WTC11 (cell line): ENCODE results near the gene YDJC. TPM values are rescaled to one million over a fixed set of nuclear protein-coding genes. Genes with fewer than 3 reads are reported as not detected.

Experiments used
- ATAC-seq: fragments of 200-7000 bp; cut with Tn5 transposase; 2 replicates; pipeline ENCODE4 v1.10.0; 2021; ENCODE audit warnings: mild to moderate bottlenecking, moderate library complexity
- CTCF ChIA-PET: fragments of 300-600 bp; sonication (Branson Sonifier 250); formaldehyde crosslinking; loops from one replicate; lab custom pipeline; 2021; ENCODE audit warnings: antibody characterized with exemption; lab: Charles Lee
- POLR2A ChIA-PET: fragments of 350-600 bp; sonication (Branson Sonifier 250); formaldehyde crosslinking; loops from one replicate; lab custom pipeline; 2021; ENCODE audit warnings: antibody characterized with exemption; lab: Charles Lee
- DNase-seq: peaks from one replicate; pipeline ENCODE4 v3.0.0; 2021; ENCODE audit warnings: low spot score
- H3K27ac Mint-ChIP-seq: 2 replicates; pipeline ENCODE4 v1.8.0; 2021; ENCODE audit warnings: mixed read lengths
- H3K27me3 Mint-ChIP-seq: 2 replicates; pipeline ENCODE4 v1.8.0; 2021; ENCODE audit warnings: low read depth, mild to moderate bottlenecking, moderate library complexity, mixed read lengths
- H3K36me3 Mint-ChIP-seq: 2 replicates; pipeline ENCODE4 v1.8.0; 2021; ENCODE audit warnings: mixed read lengths
- H3K4me1 Mint-ChIP-seq: 2 replicates; pipeline ENCODE4 v1.8.0; 2022; ENCODE audit warnings: mixed read lengths
- H3K4me3 Mint-ChIP-seq: 2 replicates; pipeline ENCODE4 v1.8.0; 2021; ENCODE audit warnings: mild to moderate bottlenecking, moderate library complexity, mixed read lengths
- H3K9me3 Mint-ChIP-seq: 2 replicates; pipeline ENCODE4 v1.8.0; 2021; ENCODE audit warnings: mixed read lengths
- AFF4 ChIP-seq: sonication (generic); formaldehyde crosslinking; IDR thresholded peaks from 2 replicates; pipeline ENCODE4 v1.8.1; 2023; ENCODE audit warnings: mild to moderate bottlenecking, missing genetic modification reagents, borderline replicate concordance
- AR ChIP-seq: fragments of 250-450 bp; sonication (Bioruptor Pico); IDR thresholded peaks from 2 replicates; pipeline ENCODE4 v1.9.0; 2021; ENCODE audit warnings: mild to moderate bottlenecking
- ETV6 ChIP-seq: sonication (generic); formaldehyde crosslinking; IDR thresholded peaks from 2 replicates; pipeline ENCODE4 v1.8.1; 2022; ENCODE audit warnings: mild to moderate bottlenecking, missing genetic modification reagents
- FOXK1 ChIP-seq: sonication (generic); formaldehyde crosslinking; IDR thresholded peaks from 2 replicates; pipeline ENCODE4 v1.8.0; 2022; ENCODE audit warnings: mild to moderate bottlenecking, moderate library complexity, missing genetic modification reagents
- GABPB1 ChIP-seq: sonication (generic); formaldehyde crosslinking; IDR thresholded peaks from 2 replicates; pipeline ENCODE4 v1.8.1; 2023; ENCODE audit warnings: mild to moderate bottlenecking, missing genetic modification reagents
- GTF2I ChIP-seq: fragments of 250-450 bp; sonication (Bioruptor Pico); conservative IDR thresholded peaks from 2 replicates; pipeline ENCODE4 v1.4.0; 2021; ENCODE audit warnings: mild to moderate bottlenecking
- JUN ChIP-seq: sonication (generic); formaldehyde crosslinking; IDR thresholded peaks from 2 replicates; pipeline ENCODE4 v1.8.0; 2023; ENCODE audit warnings: mild to moderate bottlenecking, missing genetic modification reagents
- MLX ChIP-seq: sonication (generic); formaldehyde crosslinking; IDR thresholded peaks from 2 replicates; pipeline ENCODE4 v1.8.1; 2023; ENCODE audit warnings: mild to moderate bottlenecking, missing genetic modification reagents, moderate library complexity
- MYBL2 ChIP-seq: sonication (generic); formaldehyde crosslinking; IDR thresholded peaks from 2 replicates; pipeline ENCODE4 v1.8.1; 2023; ENCODE audit warnings: mild to moderate bottlenecking, moderate library complexity, missing genetic modification reagents
- ZBTB43 ChIP-seq: sonication (generic); formaldehyde crosslinking; IDR thresholded peaks from 2 replicates; pipeline ENCODE4 v1.8.1; 2023; ENCODE audit warnings: mild to moderate bottlenecking, missing genetic modification reagents
- ZNF121 ChIP-seq: sonication (generic); formaldehyde crosslinking; IDR thresholded peaks from 2 replicates; pipeline ENCODE4 v1.8.0; 2023; ENCODE audit warnings: missing genetic modification reagents
- ZNF317 ChIP-seq: sonication (generic); formaldehyde crosslinking; IDR thresholded peaks from 2 replicates; pipeline ENCODE4 v1.8.1; 2023; ENCODE audit warnings: low read depth, mild to moderate bottlenecking, moderate library complexity, missing genetic modification reagents, borderline replicate concordance
- ZNF423 ChIP-seq: fragments of 250-450 bp; sonication (Bioruptor Pico); IDR thresholded peaks from 2 replicates; pipeline ENCODE4 v2.1.2; 2022; ENCODE audit warnings: mild to moderate bottlenecking, moderate library complexity
- total RNA-seq: library from RNA; stranded (reverse); gene quantifications from 3 replicates; pipeline ENCODE4 v1.2.3, GENCODE V29; 2021
- TF ChIP-seq, protein P1 (sequence below): sonication (generic); formaldehyde crosslinking; IDR thresholded peaks from 2 replicates; pipeline ENCODE4 v1.8.1; 2023; ENCODE audit warnings: mild to moderate bottlenecking, moderate library complexity, missing genetic modification reagents

Gene YDJC
- total RNA-seq, 1 experiment from 2014 or later: 39.8 TPM

DNA sequence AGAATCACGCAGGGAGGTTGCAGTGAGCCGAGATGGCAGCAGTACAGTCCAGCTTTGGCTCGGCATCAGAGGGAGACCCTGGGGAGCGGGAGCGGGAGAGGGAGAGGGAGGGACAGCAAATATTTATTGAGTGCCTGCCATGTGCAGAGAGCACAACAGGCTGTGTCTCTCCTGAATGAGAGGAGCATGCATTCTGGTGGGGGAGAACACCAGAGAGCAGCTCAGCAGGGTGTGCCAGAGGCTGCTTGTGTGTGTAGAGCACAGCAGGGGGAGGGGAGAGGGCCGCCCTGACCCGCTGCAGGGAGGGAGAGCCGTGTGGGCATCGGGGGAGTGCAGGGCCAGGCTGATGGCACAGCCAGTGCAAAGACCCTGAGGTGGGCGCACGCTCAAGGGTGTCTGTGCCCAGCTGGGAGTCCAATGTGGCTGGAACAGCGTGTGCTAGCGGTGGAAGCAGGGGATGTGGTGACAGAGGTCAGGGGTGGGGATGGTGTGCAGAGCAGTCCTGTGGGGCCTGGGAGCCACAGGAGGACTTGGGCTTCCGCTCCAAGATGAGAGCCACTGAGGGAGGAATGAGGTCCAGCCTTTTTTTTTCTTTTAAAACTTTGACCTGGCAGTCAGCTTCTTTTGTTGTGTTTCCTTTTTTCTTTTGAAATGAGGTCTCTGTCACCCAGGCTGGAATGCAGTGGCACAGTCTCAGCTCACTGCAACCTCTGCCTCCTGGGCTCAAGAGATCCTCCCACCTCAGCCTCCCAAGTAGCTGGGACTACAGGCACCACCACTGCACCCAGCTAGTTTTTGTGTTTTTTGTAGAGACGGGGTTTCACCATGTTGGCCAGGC, 48.0 kb upstream of the YDJC start:
- no peak overlapping the region for H3K27ac Mint-ChIP-seq
- H3K4me3 Mint-ChIP-seq: no peak overlapping the region
- peak; percentile 42; the same call in 1 of the 2 replicates for TF ChIP-seq GABPB1 (CRISPR knock-in tag)
- no peak for TF ChIP-seq ZNF317 (CRISPR knock-in tag)
- TF ChIP-seq, protein P1, sequence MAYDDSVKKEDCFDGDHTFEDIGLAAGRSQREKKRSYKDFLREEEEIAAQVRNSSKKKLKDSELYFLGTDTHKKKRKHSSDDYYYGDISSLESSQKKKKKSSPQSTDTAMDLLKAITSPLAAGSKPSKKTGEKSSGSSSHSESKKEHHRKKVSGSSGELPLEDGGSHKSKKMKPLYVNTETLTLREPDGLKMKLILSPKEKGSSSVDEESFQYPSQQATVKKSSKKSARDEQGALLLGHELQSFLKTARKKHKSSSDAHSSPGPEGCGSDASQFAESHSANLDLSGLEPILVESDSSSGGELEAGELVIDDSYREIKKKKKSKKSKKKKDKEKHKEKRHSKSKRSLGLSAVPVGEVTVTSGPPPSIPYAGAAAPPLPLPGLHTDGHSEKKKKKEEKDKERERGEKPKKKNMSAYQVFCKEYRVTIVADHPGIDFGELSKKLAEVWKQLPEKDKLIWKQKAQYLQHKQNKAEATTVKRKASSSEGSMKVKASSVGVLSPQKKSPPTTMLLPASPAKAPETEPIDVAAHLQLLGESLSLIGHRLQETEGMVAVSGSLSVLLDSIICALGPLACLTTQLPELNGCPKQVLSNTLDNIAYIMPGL (CRISPR knock-in tag): no peak
- no peak for TF ChIP-seq AR
- ChIA-PET POLR2A (no interaction called here), CTCF (no interaction called here)
- peaks cover 62% of the 10 kb centered on the region for H3K36me3 Mint-ChIP-seq
- no peaks in the 10 kb centered on the region for H3K27me3 Mint-ChIP-seq
- no peaks in the 10 kb centered on the region for H3K9me3 Mint-ChIP-seq
- ATAC-seq: no peak
- no peaks in the 10 kb centered on the region for H3K4me1 Mint-ChIP-seq
- no peak for DNase-seq

DNA sequence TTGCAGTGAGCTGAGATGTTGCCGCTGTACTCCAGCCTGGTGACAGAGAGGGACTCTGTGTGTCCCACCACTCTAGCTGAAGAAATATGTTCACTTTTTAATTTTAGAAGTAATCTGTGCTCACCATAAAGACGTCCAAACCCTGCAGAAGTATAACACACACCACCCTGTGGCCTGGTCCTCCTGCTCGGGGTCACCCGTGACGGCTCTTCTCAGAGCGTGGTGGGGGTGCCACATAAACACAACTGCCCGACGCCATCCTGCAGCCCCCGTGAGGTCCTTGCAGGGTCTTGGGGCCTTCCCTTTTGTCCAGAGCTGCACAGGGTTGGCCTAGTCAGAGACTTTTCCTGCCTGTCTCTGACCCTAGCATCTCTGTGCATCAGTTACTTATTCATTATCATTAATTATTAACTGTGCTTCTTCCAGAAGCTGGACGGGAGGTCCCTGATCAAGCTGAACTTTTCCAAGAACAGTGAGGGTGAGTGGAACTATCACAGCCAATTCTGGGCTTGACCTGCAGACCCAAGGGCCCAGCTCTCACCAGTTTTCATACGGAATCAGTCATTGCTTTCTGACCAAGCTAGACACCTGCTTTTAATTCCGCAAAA, 44.9 kb upstream of the YDJC start:
- Mint-ChIP-seq H3K4me3 (no peak overlapping the region), H3K27me3 (no peaks in the 10 kb centered on the region), H3K9me3 (no peaks in the 10 kb centered on the region), H3K27ac (no peak overlapping the region), H3K4me1 (no peaks in the 10 kb centered on the region), H3K36me3 (peaks cover 74% of the 10 kb centered on the region)
- DNase-seq: no peak
- TF ChIP-seq ZNF121: no peak
- POLR2A ChIA-PET: no interaction called here
- ATAC-seq: no peak
- CTCF ChIA-PET: no interaction called here

GRCh38 chr22:21673534-21674321, 43.9 kb upstream of the YDJC start:
- no peak overlapping the region for H3K27ac Mint-ChIP-seq
- H3K27me3 Mint-ChIP-seq: no peaks in the 10 kb centered on the region
- TF ChIP-seq MYBL2 (CRISPR knock-in tag) (no peak), MLX (CRISPR knock-in tag) (no peak), GTF2I (no peak), FOXK1 (no peak), JUN (CRISPR knock-in tag) (no peak), ZNF423 (CRISPR knock-in tag) (no peak)
- POLR2A ChIA-PET: no interaction called here
- H3K9me3 Mint-ChIP-seq: no peaks in the 10 kb centered on the region
- no peak overlapping the region for H3K4me3 Mint-ChIP-seq
- H3K4me1 Mint-ChIP-seq: peaks cover 3% of the 10 kb centered on the region; the same call in 1 of the 2 replicates
- ATAC-seq (no peak), DNase-seq (no peak)
- CTCF ChIA-PET: no interaction called here
- H3K36me3 Mint-ChIP-seq: peaks cover 74% of the 10 kb centered on the region

DNA sequence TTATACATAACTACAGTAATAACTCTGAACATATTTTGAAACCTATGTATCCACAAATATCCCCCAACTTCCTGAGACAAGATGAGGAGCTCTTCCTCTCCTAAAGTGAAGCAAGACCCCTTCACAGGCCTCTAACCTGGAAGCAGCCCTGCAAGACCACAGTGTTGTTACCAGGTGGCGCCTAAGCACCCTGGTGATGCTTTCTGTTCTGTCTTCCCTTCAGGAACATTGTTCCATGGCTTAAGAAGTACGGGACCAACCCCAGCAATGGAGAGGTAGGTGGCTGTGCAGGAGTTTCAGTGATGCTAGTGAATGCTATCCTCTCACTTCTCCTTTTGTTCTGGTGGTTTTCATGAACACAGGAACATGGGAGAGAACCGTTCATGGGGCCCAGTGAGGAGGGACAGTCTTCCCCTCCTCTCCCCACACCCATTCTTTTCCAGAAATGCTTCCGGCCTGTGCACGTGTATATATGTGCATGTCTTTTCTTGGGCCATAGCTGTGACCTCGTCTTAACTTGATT, 42.3 kb upstream of the YDJC start:
- POLR2A ChIA-PET: no interaction called here
- CTCF ChIA-PET: interaction anchor here (1.0 kb wide), 1 partner anchor 18 kb away, joined by 3 read pairs; no protein-coding TSS in a partner anchor
- Mint-ChIP-seq H3K4me1 (peaks cover 7% of the 10 kb centered on the region), H3K27me3 (no peaks in the 10 kb centered on the region), H3K4me3 (no peak overlapping the region), H3K9me3 (no peaks in the 10 kb centered on the region), H3K36me3 (peaks cover 58% of the 10 kb centered on the region), H3K27ac (no peak overlapping the region)
- DNase-seq (no peak), ATAC-seq (no peak)
- TF ChIP-seq ETV6 (CRISPR knock-in tag) (no peak), ZBTB43 (CRISPR knock-in tag) (no peak), AFF4 (CRISPR knock-in tag) (no peak), FOXK1 (no peak)
